PC-9 (cell line): Measurements from ENCODE around the gene GLP2R. TPM values are rescaled to one million over a fixed set of nuclear protein-coding genes. Genes with fewer than 3 reads are reported as not detected.
A peak's percentile ranks its signal among the peaks of the same experiment; 100 is the strongest.

ENCODE experiments used
- BruUV-seq: library from RNA; stranded (reverse); fragments of 400-500 nt; replicated peaks from 2 replicates; lab custom pipeline; 2021; lab: Mats Ljungman, UMichigan
- CTCF ChIA-PET: fragments of 300-600 bp; sonication (Branson Sonifier 250); formaldehyde crosslinking; loops from one replicate; lab custom pipeline; 2022; ENCODE audit warnings: antibody characterized with exemption; lab: Charles Lee
- POLR2A ChIA-PET: fragments of 300-600 bp; sonication (Branson Sonifier 250); formaldehyde crosslinking; loops from one replicate; lab custom pipeline; 2022; ENCODE audit warnings: antibody characterized with exemption; ENCODE audit not compliant: unreplicated experiment; lab: Charles Lee
- DNase-seq, 2 experiments: peaks; one replicate each; pipeline versions ENCODE4 v3.0.0 to v3.0.0-alpha.2; 2015 to 2022; ENCODE audit warnings: mixed read lengths in 1 of 2
- H2AFZ ChIP-seq: fragments of 200-600 bp; sonication (generic); 2 replicates; pipeline ENCODE4 v1.8.1; 2017; ENCODE audit warnings: antibody characterized with exemption
- H3F3A ChIP-seq: fragments of 200-600 bp; sonication (generic); 2 replicates; pipeline ENCODE4 v1.8.1; 2017; ENCODE audit warnings: antibody characterized with exemption, mild to moderate bottlenecking, low read depth; ENCODE audit not compliant: insufficient read depth
- H3K27ac ChIP-seq: fragments of 200-600 bp; sonication (generic); 2 replicates; pipeline ENCODE4 v1.6.1; 2016; ENCODE audit warnings: mixed run types
- H3K27me3 ChIP-seq: fragments of 200-600 bp; sonication (generic); 2 replicates; pipeline ENCODE4 v1.6.1; 2016; ENCODE audit warnings: low read depth, mixed run types; ENCODE audit not compliant: insufficient read depth
- H3K36me3 ChIP-seq: fragments of 200-600 bp; sonication (generic); 2 replicates; pipeline ENCODE4 v1.6.1; 2016; ENCODE audit warnings: low read depth, mixed run types
- H3K4me1 ChIP-seq: fragments of 200-600 bp; sonication (generic); replicated peaks from 2 replicates; pipeline ENCODE4 v1.6.1; 2016; ENCODE audit warnings: mixed run types; ENCODE audit not compliant: insufficient read depth
- H3K4me2 ChIP-seq: fragments of 200-600 bp; sonication (generic); 2 replicates; pipeline ENCODE4 v1.6.1; 2017; ENCODE audit warnings: mixed run types
- H3K4me3 ChIP-seq: fragments of 200-600 bp; sonication (generic); 2 replicates; pipeline ENCODE4 v1.6.1; 2016; ENCODE audit warnings: mixed run types
- H3K79me2 ChIP-seq: fragments of 200-600 bp; sonication (generic); 2 replicates; pipeline ENCODE4 v1.6.1; 2017; ENCODE audit warnings: low read depth, mixed run types
- H3K9me2 ChIP-seq: fragments of 200-600 bp; sonication (generic); 2 replicates; pipeline ENCODE4 v1.8.1; 2017; ENCODE audit warnings: mild to moderate bottlenecking; ENCODE audit not compliant: insufficient read depth
- H3K9me3 ChIP-seq: fragments of 200-600 bp; sonication (generic); 2 replicates; pipeline ENCODE4 v1.8.1; 2016; ENCODE audit warnings: low read depth; ENCODE audit not compliant: insufficient read depth
- H4K20me1 ChIP-seq: fragments of 200-600 bp; sonication (generic); 2 replicates; pipeline ENCODE4 v1.8.1; 2017; ENCODE audit not compliant: insufficient read depth
- CTCF ChIP-seq: fragments of 200-600 bp; sonication (generic); conservative IDR thresholded peaks from 2 replicates; pipeline ENCODE4 v1.6.1; 2017; ENCODE audit warnings: mixed run types, antibody characterized with exemption, mild to moderate bottlenecking, moderate library complexity
- EZH2 ChIP-seq: fragments of 200-600 bp; sonication (generic); IDR thresholded peaks from 2 replicates; pipeline ENCODE4 v1.8.0; 2017; ENCODE audit warnings: antibody characterized with exemption, low read depth
- intact Hi-C: fragments of 100-400 bp; cut with micrococcal nuclease; formaldehyde crosslinking; loops from one replicate; pipeline ENCODE4 v1.10.0; 2022; ENCODE audit not compliant: unreplicated experiment
- total RNA-seq: library from RNA; stranded (reverse); gene quantifications from 2 replicates; pipeline ENCODE4 v1.2.3, GENCODE V29; 2021

Gene GLP2R
- total RNA-seq, 1 experiment from 2014 or later, result 3.2 TPM

DNA sequence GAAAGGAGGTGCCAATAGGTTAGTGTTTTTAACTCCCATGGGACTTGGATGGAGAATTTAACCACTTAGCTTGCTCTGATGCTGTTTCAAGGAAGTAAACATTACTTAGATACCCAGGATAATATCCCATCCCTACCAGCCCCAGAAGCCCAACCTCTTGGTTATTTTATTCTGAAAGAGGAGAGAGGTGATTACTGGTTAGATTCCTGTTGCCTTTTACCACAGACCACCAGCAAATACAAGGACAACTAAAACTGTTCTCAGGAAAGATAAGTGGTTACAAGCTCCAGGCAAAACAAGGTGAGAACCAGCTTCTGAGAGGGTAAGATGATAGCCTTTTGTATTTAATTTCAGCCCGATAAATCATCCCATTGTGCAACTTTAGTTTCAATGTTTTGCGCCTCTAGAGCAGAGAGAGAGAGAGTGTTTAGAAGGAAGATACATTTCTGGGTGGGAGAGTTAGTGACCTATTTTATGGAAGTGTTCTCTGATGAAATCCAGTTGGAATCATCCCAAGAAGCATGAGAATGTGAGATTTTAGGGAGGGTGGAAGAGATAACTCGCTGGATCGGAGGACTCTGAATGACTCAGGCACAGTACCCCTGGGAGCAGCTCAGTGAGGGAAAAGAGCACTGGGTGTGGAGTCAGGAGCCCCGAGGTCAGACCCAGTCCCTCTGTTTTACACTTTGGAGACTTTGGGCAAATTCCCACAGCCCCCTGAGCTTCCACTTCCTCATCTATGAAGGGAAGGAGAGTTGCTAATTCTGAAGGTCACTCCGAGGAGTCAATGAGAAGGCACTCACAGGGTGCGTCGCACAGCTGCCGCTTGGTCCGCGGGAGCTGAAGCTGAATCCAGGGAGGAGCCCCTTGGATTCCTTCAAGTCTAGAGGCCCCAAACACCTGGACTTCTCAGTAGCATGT is 12.1 kb downstream of the GLP2R start:
- no peaks in the 10 kb centered on the region for H3K9me3 ChIP-seq
- peaks cover 21% of the 10 kb centered on the region for H3F3A ChIP-seq
- ChIA-PET POLR2A (interaction anchor here (0.6 kb wide), 1 partner anchor 30 kb away, joined by 3 read pairs; no protein-coding TSS in a partner anchor), CTCF (interaction anchor here (1.4 to 1.8 kb wide), 3 partner anchors 52 to 91 kb away, joined by 3 to 5 read pairs (median 4); no protein-coding TSS in a partner anchor)
- H3K4me3 ChIP-seq, result peak overlapping the region; percentile 37; the same call in 1 of the 2 replicates
- peak overlapping the region; percentile 69 for H3K4me2 ChIP-seq
- H3K27me3 ChIP-seq, result no peaks in the 10 kb centered on the region
- H2AFZ ChIP-seq, result peak overlapping the region; percentile 58; the same call in 1 of the 2 replicates
- H3K27ac ChIP-seq, result peak overlapping the region; percentile 99
- H3K36me3 ChIP-seq, result no peaks in the 10 kb centered on the region
- no peaks in the 10 kb centered on the region for H4K20me1 ChIP-seq
- peaks cover 51% of the 10 kb centered on the region for H3K4me1 ChIP-seq
- TF ChIP-seq CTCF, result no peak
- TF ChIP-seq EZH2, result no peak
- peak; percentile 41 to 88 for DNase-seq
- BruUV-seq, result TSS peak; percentile 87
- no peaks in the 10 kb centered on the region for H3K79me2 ChIP-seq
- no peaks in the 10 kb centered on the region for H3K9me2 ChIP-seq
- intact Hi-C loops, result loop anchor here (2.0 kb wide), 2 partner anchors 21 to 191 kb away; no protein-coding TSS in a partner anchor

GRCh38 chr17:9839433-9839832 is 13.7 kb downstream of the GLP2R start:
- TF ChIP-seq EZH2 (no peak), CTCF (no peak; the same call in 1 of the 2 replicates)
- Histone ChIP-seq H3K9me3 (no peaks in the 10 kb centered on the region), H3K36me3 (no peaks in the 10 kb centered on the region), H3K27me3 (no peaks in the 10 kb centered on the region), H3K9me2 (no peaks in the 10 kb centered on the region), H2AFZ (no peak overlapping the region), H3F3A (peaks cover 21% of the 10 kb centered on the region), H3K27ac (peak overlapping the region; percentile 99), H3K4me1 (peaks cover 51% of the 10 kb centered on the region), H3K79me2 (no peaks in the 10 kb centered on the region), H3K4me2 (0 out of 2 replicates have a peak overlapping the region, but pooled peaks have one; percentile 69), H3K4me3 (no peak overlapping the region), H4K20me1 (no peaks in the 10 kb centered on the region)
- peak in 1 of 2 experiments; percentile 55 for DNase-seq
- ChIA-PET POLR2A (no interaction called here), CTCF (interaction anchor here (0.6 kb wide), 1 partner anchor 301 kb away, joined by 4 read pairs; no protein-coding TSS in a partner anchor)
- intact Hi-C loops, result no loop called here
- no TSS peak for BruUV-seq

- BruUV-seq, result no TSS peak
- Histone ChIP-seq H3K9me3 (no peaks in the 10 kb centered on the region), H3K36me3 (no peaks in the 10 kb centered on the region), H3K4me3 (no peak overlapping the region), H3K4me1 (peaks cover 32% of the 10 kb centered on the region), H3K4me2 (no peak overlapping the region), H3K79me2 (no peaks in the 10 kb centered on the region), H3K27ac (no peak overlapping the region), H3K27me3 (no peaks in the 10 kb centered on the region), H3F3A (peaks cover 17% of the 10 kb centered on the region), H3K9me2 (no peaks in the 10 kb centered on the region), H4K20me1 (no peaks in the 10 kb centered on the region), H2AFZ (no peak overlapping the region)
- no peak for DNase-seq
- intact Hi-C loops, result no loop called here
- POLR2A ChIA-PET, result no interaction called here
- CTCF ChIA-PET, result interaction anchor here (0.9 kb wide), 1 partner anchor 87 kb away, joined by 3 read pairs; no protein-coding TSS in a partner anchor
- TF ChIP-seq CTCF (no peak), EZH2 (no peak)
Observed at GRCh38 chr17:9842057-9842758, 16.5 kb downstream of the GLP2R start.
